HepG2 (cell line): Measurements from ENCODE around the gene THOC2. TPM values are rescaled to one million over a fixed set of nuclear protein-coding genes. Genes with fewer than 3 reads are reported as not detected.
A peak's percentile ranks its signal among the peaks of the same experiment; 100 is the strongest.
"Not testable (repeated sequence)": the region's sequence is repeated elsewhere in the genome, so short reads cannot be mapped to it uniquely, and the experiment has no call there.

Source experiments
- ATAC-seq: fragments of 200-7000 bp; cut with Tn5 transposase; 3 replicates; pipeline ENCODE4 v1.9.1; 2020; ENCODE audit warnings: mild to moderate bottlenecking, moderate library complexity
- BruUV-seq: library from RNA; stranded (reverse); fragments of 400-500 nt; replicated peaks from 2 replicates; lab custom pipeline; 2021; lab: Mats Ljungman, UMichigan
- CTCF ChIA-PET: fragments of 300-600 bp; formaldehyde crosslinking; extraction: SDS; loops from one replicate; lab custom pipeline; 2021; ENCODE audit warnings: low total read pairs, inconsistent platforms, low intra/inter-chr PET ratio; lab: Yijun Ruan, JAX
- POLR2A ChIA-PET: fragments of 350-600 bp; sonication (Branson Sonifier 250); formaldehyde crosslinking; loops from one replicate; lab custom pipeline; 2020; ENCODE audit warnings: antibody characterized with exemption, inconsistent platforms; lab: Yijun Ruan, JAX
- DNase-seq: peaks from one replicate; pipeline ENCODE4 v3.0.0-alpha.2; 2015; ENCODE audit warnings: low spot score
- FAIRE-seq: peaks from 3 replicates; lab custom pipeline; 2011; peaks lifted over from hg19 to GRCh38; lab: Jason Lieb, UNC
- H2AFZ ChIP-seq: one replicate; pipeline ENCODE4 v1.6.1; 2011; ENCODE audit warnings: low read length, inconsistent platforms
- H3K27ac ChIP-seq: fragments of 300-600 bp; 3 replicates; pipeline ENCODE4 v1.8.0; 2011; ENCODE audit warnings: mixed run types, mild to moderate bottlenecking, mixed read lengths, low read length, inconsistent platforms; ENCODE audit not compliant: insufficient read depth; ENCODE audit errors: extremely low read length
- H3K27me3 ChIP-seq, 2 experiments: fragments of 200-600 bp in 1 of 2; 2 replicates in 1 of 2; 3 replicates in 1 of 2; pipeline versions ENCODE4 v1.6.0 to v1.8.0; 2011; ENCODE audit warnings: low read length in 2 of 2, mild to moderate bottlenecking in 2 of 2, moderate library complexity in 2 of 2, inconsistent platforms in 1 of 2; ENCODE audit not compliant: insufficient read depth in 2 of 2, control insufficient read depth in 1 of 2
- H3K36me3 ChIP-seq, 2 experiments: fragments of 200-600 bp in 1 of 2; replicated peaks in 1 of 2; 2 replicates in 1 of 2; 3 replicates in 1 of 2; pipeline versions ENCODE4 v1.5.1 to v1.8.0; 2011; ENCODE audit warnings: low read length in 2 of 2, inconsistent platforms in 1 of 2; ENCODE audit not compliant: insufficient read depth in 2 of 2, control insufficient read depth in 1 of 2
- H3K4me1 ChIP-seq: 2 replicates; pipeline ENCODE4 v1.5.1; 2012; ENCODE audit warnings: low read length, inconsistent platforms; ENCODE audit not compliant: insufficient read depth
- H3K4me2 ChIP-seq: 2 replicates; pipeline ENCODE4 v1.6.0; 2011; ENCODE audit warnings: low read depth, low read length, inconsistent platforms
- H3K4me3 ChIP-seq, 3 experiments: fragments of 200-600 bp in 1 of 3; sonication (generic), shearing (Covaris generic) in 1 of 3; replicated peaks in 1 of 3; 2 replicates each; pipeline ENCODE4 v1.5.1; 2011 to 2016; ENCODE audit warnings: low read length in 3 of 3, inconsistent platforms in 2 of 3, low read depth in 2 of 3, mild to moderate bottlenecking in 2 of 3, control low read depth in 1 of 3, mixed read lengths in 1 of 3; ENCODE audit not compliant: insufficient read depth in 1 of 3
- H3K79me2 ChIP-seq: one replicate; pipeline ENCODE4 v1.6.1; 2011; ENCODE audit warnings: low read length, inconsistent platforms; ENCODE audit not compliant: insufficient read depth
- H3K9ac ChIP-seq: 2 replicates; pipeline ENCODE4 v1.6.0; 2011; ENCODE audit warnings: mild to moderate bottlenecking, low read depth, low read length, inconsistent platforms; ENCODE audit not compliant: insufficient read depth
- H3K9me3 ChIP-seq: 2 replicates; pipeline ENCODE4 v1.5.1; 2012; ENCODE audit warnings: mild to moderate bottlenecking, low read length
- H4K20me1 ChIP-seq: 2 replicates; pipeline ENCODE4 v1.6.0; 2011; ENCODE audit warnings: inconsistent platforms, mild to moderate bottlenecking, low read length, moderate library complexity; ENCODE audit not compliant: insufficient read depth
- FOXP1 ChIP-seq, 2 experiments: fragments of 450-650 bp in 1 of 2; IDR thresholded peaks; 2 replicates each; pipeline ENCODE4 v1.6.1; 2017 to 2018; ENCODE audit warnings: antibody characterized with exemption in 1 of 2
- GABPB1 ChIP-seq: IDR thresholded peaks from 2 replicates; pipeline ENCODE4 v1.6.1; 2016; ENCODE audit warnings: mild to moderate bottlenecking, missing genetic modification reagents, moderate library complexity, missing compliant biosample characterization
- HDAC6 ChIP-seq: fragments of 200-600 bp; sonication (generic); IDR thresholded peaks from 2 replicates; pipeline ENCODE4 v1.7.0; 2017; ENCODE audit warnings: mild to moderate bottlenecking, antibody characterized with exemption, low read length, low read depth
- ISX ChIP-seq: sonication (generic); formaldehyde crosslinking; conservative IDR thresholded peaks from 2 replicates; pipeline ENCODE4 v1.5.0; 2020; ENCODE audit warnings: missing genetic modification reagents
- MED1 ChIP-seq: sonication (generic); formaldehyde crosslinking; IDR thresholded peaks from 2 replicates; pipeline ENCODE4 v1.4.0; 2020; ENCODE audit warnings: missing genetic modification reagents
- MIER2 ChIP-seq: IDR thresholded peaks from 2 replicates; pipeline ENCODE4 v1.6.1; 2016; ENCODE audit warnings: missing biosample characterization, missing genetic modification reagents
- RFX5 ChIP-seq: IDR thresholded peaks from 2 replicates; pipeline ENCODE4 v1.6.1; 2011; ENCODE audit warnings: low read depth, low read length, improper control_type of control experiment
- TBX2 ChIP-seq: sonication (generic); formaldehyde crosslinking; IDR thresholded peaks from 2 replicates; pipeline ENCODE4 v1.5.0; 2020; ENCODE audit warnings: missing genetic modification reagents, mild to moderate bottlenecking, borderline replicate concordance
- TCF12 ChIP-seq, 2 experiments: fragments of 450-650 bp in 1 of 2; sonication (generic) in 1 of 2; formaldehyde crosslinking in 1 of 2; IDR thresholded peaks; 2 replicates each; pipeline versions ENCODE4 v1.6.1 to v1.8.0; 2017 to 2022; ENCODE audit warnings: antibody characterized with exemption in 1 of 2, mild to moderate bottlenecking in 1 of 2, missing genetic modification reagents in 1 of 2, moderate library complexity in 1 of 2
- ZMYM2 ChIP-seq: sonication (generic); formaldehyde crosslinking; IDR thresholded peaks from 2 replicates; pipeline ENCODE4 v1.8.0; 2022; ENCODE audit warnings: mild to moderate bottlenecking, missing genetic modification reagents
- ZNF44 ChIP-seq: sonication (generic); formaldehyde crosslinking; IDR thresholded peaks from 2 replicates; pipeline ENCODE4 v1.5.1; 2020; ENCODE audit warnings: mild to moderate bottlenecking, missing genetic modification reagents
- ZNF816 ChIP-seq: sonication (generic); formaldehyde crosslinking; IDR thresholded peaks from 2 replicates; pipeline ENCODE4 v1.8.0; 2022; ENCODE audit warnings: missing genetic modification reagents, mild to moderate bottlenecking, borderline replicate concordance
- WGBS: methylation state at CpG from one replicate; pipeline ENCODE4 v1.1.6; 2017; ENCODE audit warnings: low lambda C conversion rate; 5-methylcytosine and 5-hydroxymethylcytosine counted together
- in situ Hi-C: cut with HindIII; loops from 2 replicates; pipeline ENCODE4 v1.10.0; 2017; ENCODE audit warnings: low pct_unique_long_range_greater_than_20kb; ENCODE audit not compliant: extremely low pct_ligation_motif_present
- intact Hi-C: fragments of 100-400 bp; cut with micrococcal nuclease; formaldehyde crosslinking; loops from one replicate; pipeline ENCODE4 v1.10.0; 2022; ENCODE audit not compliant: unreplicated experiment
- polyA plus RNA-seq, 8 experiments: library from polyadenylated mRNA; depleted of rRNA in 3 of 8; stranded (reverse) in 7 of 8; unstranded in 1 of 8; fragments of >200 nt; fragmentation: Illumina TruSeq in 4 of 8; extraction: Trizol in 4 of 8; gene quantifications; 2 replicates each; pipeline versions ENCODE4 v1.2.1 to v1.2.3, GENCODE V29; 2011 to 2016; ENCODE audit warnings: low read depth in 4 of 8, missing spikeins in 1 of 8, mixed read lengths in 1 of 8; ENCODE audit not compliant: insufficient read depth in 1 of 8
- total RNA-seq, 5 experiments: library from RNA; depleted of rRNA; stranded (reverse); fragments of >200 nt; fragmentation: Illumina TruSeq; extraction: Trizol; gene quantifications; 2 replicates each; pipeline ENCODE4 v1.2.3, GENCODE V29; 2016; ENCODE audit warnings: low read depth in 1 of 5

Gene THOC2
- total and polyA plus RNA-seq, 2 of the 13 experiments (the other 11 are each of a cell fraction or from before 2014, with no cell fraction given) = 87.1 to 101 TPM

- TF ChIP-seq ZNF816 (CRISPR knock-in tag) = no peak
- no peak for TF ChIP-seq FOXP1 (IDR thresholded peaks at IDR 0.05)
- 0 out of 2 replicates have a peak, but pooled peaks have one; percentile 4 for TF ChIP-seq FOXP1 (CRISPR knock-in tag; IDR thresholded peaks at IDR 0.05)
- TF ChIP-seq TBX2 (CRISPR knock-in tag) = no peak; the same call in 1 of the 2 replicates
- peak; percentile 86 for TF ChIP-seq GABPB1 (CRISPR knock-in tag)
- no peak for TF ChIP-seq TCF12 (IDR thresholded peaks at IDR 0.05)
- TF ChIP-seq TCF12 (CRISPR knock-in tag; IDR thresholded peaks at IDR 0.05) = no peak
- no peak for TF ChIP-seq ZNF44 (CRISPR knock-in tag)
- TF ChIP-seq RFX5 = no peak
- peak; percentile 62; the same call in 1 of the 2 replicates for TF ChIP-seq ZMYM2 (CRISPR knock-in tag)
- peak; percentile 34; the same call in 1 of the 2 replicates for TF ChIP-seq MED1 (CRISPR knock-in tag)
- TF ChIP-seq HDAC6 = no peak
- no peak for TF ChIP-seq MIER2 (CRISPR knock-in tag)
- no peak for TF ChIP-seq ISX (CRISPR knock-in tag)
These were observed at the start of gene THOC2 (continued) for GRCh38 chrX:123732670-123733363.

GRCh38 chrX:123781786-123782185 is 48.9 kb upstream of the THOC2 start:
- H3K9ac ChIP-seq, H3K9me3 ChIP-seq, H4K20me1 ChIP-seq, H3K36me3 ChIP-seq, CTCF ChIA-PET, H3K79me2 ChIP-seq, DNase-seq, H2AFZ ChIP-seq, H3K27me3 ChIP-seq, FAIRE-seq, H3K27ac ChIP-seq, BruUV-seq, in situ Hi-C loops, ATAC-seq: not testable (repeated sequence)
- POLR2A ChIA-PET = interaction anchor here (1.1 kb wide), 1 partner anchor 16 kb away, joined by 3 read pairs; no protein-coding TSS in a partner anchor
- 90% methylated on average over 10 of the region's 10 CpGs for WGBS
- intact Hi-C loops = loop anchor here (2.0 kb wide), 2 partner anchors 41 to 51 kb away; no protein-coding TSS in a partner anchor
- Histone ChIP-seq H3K4me3 (peak overlapping the region in 2 of 3 experiments; percentile 43 to 58; a peak in 4 of 6 replicates), H3K4me1 (peaks cover 43% of the 10 kb centered on the region), H3K4me2 (peak overlapping the region; percentile 71; the same call in 1 of the 2 replicates)
